Transverse colon (tissue), 3 donors: ENCODE data around the gene CTNND2.

ENCODE experiments used
- POLR2A ChIP-seq: fragments of 450-650 bp; IDR thresholded peaks from one replicate; pipeline ENCODE4 v1.6.1; 2016; ENCODE audit warnings: antibody characterized with exemption, mild to moderate bottlenecking, moderate library complexity
- TF ChIP-seq, protein P1 (sequence below), 5 experiments: fragments of 200-600 bp in 3 of 5; fragments of 450-650 bp in 2 of 5; sonication (generic) in 3 of 5; IDR thresholded peaks; 1 replicate in 2 of 5; 2 replicates in 3 of 5; pipeline ENCODE4 v1.5.1; 2016 to 2017; ENCODE audit warnings: antibody characterized with exemption in 5 of 5, inconsistent platforms in 3 of 5, mild to moderate bottlenecking in 2 of 5, moderate library complexity in 1 of 5

DNA sequence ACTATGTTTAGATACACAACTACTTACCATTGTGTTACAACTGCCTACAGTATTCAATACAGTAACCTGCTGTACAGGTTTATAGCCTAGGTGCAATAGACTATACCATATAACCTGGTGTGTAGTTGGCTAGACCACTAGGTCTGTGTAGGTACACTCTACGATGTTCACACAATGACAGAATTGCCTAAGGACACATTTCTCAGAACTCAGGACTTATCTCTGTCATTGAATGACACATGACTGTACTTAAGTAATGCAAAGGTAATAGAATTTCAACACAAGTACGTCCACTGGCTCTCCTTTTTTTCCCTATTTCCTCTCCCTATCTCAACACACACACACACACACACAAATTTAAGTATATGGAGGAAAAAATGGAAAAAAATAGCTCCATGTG is 385.6 kb downstream of the CTNND2 start:
- TF ChIP-seq, protein P1, sequence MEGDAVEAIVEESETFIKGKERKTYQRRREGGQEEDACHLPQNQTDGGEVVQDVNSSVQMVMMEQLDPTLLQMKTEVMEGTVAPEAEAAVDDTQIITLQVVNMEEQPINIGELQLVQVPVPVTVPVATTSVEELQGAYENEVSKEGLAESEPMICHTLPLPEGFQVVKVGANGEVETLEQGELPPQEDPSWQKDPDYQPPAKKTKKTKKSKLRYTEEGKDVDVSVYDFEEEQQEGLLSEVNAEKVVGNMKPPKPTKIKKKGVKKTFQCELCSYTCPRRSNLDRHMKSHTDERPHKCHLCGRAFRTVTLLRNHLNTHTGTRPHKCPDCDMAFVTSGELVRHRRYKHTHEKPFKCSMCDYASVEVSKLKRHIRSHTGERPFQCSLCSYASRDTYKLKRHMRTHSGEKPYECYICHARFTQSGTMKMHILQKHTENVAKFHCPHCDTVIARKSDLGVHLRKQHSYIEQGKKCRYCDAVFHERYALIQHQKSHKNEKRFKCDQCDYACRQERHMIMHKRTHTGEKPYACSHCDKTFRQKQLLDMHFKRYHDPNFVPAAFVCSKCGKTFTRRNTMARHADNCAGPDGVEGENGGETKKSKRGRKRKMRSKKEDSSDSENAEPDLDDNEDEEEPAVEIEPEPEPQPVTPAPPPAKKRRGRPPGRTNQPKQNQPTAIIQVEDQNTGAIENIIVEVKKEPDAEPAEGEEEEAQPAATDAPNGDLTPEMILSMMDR (IDR thresholded peaks at IDR 0.05) = no peak
- no peak for TF ChIP-seq POLR2A
